Measurements from ENCODE around the gene COPS7A.

Gene COPS7A, protein sequence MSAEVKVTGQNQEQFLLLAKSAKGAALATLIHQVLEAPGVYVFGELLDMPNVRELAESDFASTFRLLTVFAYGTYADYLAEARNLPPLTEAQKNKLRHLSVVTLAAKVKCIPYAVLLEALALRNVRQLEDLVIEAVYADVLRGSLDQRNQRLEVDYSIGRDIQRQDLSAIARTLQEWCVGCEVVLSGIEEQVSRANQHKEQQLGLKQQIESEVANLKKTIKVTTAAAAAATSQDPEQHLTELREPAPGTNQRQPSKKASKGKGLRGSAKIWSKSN

DNA sequence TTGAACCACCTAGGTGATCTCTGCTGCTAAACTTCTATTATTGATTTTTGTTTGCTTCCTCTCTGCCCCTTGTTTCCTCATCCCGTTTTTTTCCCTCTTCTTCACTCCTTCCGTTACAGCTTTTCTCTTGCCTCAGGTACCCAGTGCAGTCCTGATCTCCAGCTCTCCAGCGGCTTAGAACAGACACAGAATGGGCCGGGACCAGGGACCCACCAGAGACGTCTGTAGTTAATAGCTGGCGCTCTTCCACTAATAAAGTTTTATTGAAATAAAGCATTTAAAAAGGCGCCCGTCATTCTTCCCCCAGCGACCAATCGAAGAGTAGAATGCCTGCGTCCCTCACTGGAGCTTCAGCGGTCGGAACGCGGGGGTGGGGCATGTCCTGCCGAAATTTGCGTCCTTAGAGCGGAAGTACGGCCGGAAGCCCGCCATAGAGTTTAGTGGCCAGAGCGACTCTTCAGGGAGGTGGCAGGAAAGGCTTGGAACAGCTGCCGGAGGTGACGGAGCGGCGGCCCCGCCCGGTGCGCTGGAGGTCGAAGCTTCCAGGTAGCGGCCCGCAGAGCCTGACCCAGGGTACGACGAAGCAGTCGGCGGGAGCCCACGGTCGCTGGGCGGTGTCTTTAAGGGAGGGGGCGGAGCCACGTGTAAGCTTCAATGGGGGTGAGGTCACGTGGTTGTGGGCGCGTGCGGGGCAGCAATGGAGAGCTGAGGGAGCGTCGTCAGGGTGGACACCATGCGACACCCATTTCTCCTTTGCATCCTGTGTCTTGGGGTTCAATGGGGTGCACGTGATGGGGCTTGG is at the start of gene COPS7A:
Gene COPS7A, plus strand, starts transcription at position 440 of the 802 bp plus-strand sequence. CDS start 611 bp downstream, outside the sequence.
- peak; percentile 99 for DNase-seq (ENCODE audit: low read depth)

DNA sequence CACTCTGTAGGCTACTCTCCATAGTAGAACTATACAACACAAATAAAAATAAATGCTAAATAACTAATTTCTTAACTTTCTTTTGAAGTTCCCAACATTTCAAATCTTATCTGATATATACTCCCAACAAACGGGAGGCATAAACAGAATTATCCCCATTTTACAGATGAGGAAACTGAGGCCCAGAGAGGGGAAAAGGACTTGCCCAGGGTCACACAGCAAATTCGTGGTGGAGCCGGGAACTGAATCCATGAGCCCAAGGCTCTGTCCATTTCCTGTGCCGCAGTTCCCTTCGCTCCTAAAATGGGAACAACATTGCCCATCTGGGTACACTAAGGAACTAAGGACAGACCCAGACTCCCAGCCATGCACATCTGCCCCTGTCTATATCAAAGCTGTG is 46.9 kb upstream of the COPS7A start:
- DNase-seq (ENCODE audit: low read depth) = no peak

DNA sequence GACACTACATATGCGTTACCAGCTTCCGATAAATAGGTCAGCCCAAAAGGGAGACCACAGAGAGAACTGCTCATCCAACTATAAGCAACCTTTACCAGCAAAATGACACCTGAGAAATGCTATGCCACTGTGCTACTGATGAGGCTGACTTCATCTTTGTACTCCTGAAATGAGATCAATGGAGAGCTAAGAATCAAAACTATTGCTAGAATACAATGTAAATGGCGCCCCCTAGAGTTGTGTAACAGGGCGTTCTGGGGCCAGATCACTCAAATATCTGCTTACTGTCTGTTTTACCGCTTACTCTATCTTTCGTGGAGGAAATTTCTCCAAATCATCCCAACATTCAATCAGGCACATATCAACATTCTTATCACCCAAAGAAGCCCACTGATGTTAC is 39.2 kb upstream of the COPS7A start:
- DNase-seq (ENCODE audit: low read depth) = peak; percentile 49

DNA sequence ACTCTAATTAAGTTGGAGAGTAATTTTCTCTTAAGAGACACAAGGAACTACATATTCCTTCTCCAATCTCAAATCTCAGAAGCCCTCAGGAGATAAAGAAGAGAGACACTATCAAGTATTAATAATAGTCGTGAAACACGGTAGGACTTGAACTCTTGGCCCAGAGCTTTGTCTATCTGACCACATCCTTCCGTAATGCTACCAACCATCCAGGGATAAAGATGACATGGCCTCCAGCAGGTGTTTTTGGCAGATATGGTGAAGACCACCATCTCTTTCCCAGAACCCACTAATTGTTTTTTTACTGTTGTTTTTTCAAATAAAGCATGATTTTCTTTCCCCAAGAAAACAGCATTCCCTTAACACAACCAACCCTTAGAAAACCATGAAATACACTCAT is 38.0 kb upstream of the COPS7A start:
- DNase-seq (ENCODE audit: low read depth) = no peak

DNA sequence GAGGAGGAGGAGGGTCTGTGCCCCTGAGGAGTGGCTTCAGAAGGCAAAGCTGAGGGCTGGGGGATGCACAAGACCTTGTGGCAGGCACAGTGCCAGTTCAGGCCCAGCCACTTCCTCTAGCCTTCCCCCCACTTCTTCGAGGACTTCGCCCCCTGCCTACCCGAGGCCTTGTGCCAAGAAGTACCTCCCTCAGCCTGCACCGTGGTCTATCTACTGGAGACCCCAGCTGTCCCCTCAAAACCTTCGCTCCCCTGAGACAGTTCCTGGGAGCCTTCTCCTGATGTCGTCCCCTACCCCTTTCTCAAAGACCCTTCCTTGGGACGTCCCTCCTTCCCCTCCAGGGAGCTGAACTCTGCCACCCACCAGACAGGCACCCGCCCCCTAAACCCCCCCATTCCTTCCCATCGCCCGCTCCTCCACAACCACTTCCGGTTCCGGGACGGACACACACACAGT is 35.3 kb upstream of the COPS7A start:
- DNase-seq (ENCODE audit: low read depth) = peak; percentile 35

DNA sequence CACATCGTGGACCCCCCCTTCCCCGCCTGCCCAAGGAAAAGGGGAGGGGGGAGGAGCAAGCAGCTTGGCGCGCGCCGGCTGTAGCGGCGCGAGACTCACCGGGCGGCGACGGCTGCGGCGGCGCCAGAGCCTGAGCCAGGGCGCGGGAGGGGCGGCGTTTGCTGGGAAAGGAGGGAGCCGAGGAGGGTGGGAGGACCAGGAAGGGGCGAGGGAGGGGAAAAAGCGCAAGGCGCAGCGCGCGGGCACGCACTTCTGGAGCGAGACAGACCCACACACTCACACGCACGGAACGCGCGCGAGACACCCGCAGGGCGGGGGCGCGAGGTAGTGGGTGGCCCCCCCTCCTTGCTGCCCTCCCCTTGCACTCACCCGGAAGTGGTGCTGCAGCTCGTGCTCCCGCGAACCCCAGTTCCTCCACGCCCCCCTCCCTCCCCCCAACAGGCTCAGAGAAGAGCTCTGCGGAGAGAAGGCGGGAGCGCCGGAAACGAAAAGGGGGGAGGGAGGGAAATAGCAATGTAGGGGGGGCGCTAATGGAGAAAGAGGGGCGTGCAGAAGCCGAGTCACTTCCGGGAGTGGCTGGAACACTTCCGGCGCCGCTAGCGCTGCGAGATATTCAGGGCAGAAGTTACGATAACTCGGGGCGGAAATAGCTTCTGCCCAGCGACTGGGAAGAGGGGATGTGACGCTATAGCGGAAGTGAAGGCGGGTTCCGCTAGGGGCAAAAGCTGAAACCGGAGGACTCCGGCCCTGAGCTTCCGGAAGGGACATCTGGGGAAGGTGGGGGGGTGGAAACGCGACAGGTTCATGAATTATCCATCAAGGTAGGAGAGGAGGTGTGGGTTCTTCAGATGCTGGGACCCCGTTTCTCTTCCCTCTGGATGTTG is 34.6 kb upstream of the COPS7A start, which contains the start of gene ZNF384:
Gene ZNF384, minus strand, starts transcription at position 377 of the 884 bp plus-strand sequence. CDS start 9,855 bp downstream, outside the sequence.
- DNase-seq (ENCODE audit: low read depth) = peak; percentile 100

DNA sequence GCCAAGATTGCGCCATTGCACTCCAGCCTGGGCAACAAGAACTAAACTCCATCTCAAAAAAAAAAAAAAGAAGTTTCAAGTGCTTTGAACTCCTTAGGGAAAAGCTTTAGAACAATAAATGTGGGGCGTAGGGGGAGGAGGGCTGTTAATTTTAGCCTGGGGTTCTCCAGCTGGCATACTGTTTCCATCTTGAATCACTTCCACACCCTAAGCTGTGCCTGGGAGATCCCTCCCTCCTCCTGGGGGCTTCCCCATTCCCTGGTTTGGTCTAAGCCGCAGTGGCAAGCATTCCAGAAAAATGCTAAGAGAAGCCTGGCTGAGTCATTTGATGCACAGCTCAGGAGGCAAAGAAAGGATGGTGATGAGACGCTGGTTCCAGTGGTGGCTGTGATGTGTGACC is 32.4 kb upstream of the COPS7A start:
- DNase-seq (ENCODE audit: low read depth) = peak; percentile 86

DNA sequence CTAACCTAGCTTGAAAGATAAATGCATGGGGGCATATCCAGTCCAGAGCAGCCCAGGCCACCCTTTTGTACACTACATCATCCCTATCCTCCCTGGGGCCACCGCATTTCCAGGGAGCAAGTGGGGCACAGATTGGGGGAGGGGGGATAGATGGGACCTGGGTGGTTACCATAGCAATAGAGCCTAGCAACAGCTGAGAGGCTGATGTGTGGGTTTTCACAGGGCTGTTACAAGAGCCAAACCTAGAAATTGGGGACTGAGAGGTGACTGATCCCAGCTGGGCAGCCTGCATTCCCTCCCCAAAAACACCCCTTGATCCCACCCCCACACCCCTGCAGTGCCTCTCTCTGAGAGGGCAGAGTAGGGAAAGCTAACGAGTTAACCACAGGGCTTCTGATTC is 31.0 kb upstream of the COPS7A start:
- DNase-seq (ENCODE audit: low read depth) = no peak

DNA sequence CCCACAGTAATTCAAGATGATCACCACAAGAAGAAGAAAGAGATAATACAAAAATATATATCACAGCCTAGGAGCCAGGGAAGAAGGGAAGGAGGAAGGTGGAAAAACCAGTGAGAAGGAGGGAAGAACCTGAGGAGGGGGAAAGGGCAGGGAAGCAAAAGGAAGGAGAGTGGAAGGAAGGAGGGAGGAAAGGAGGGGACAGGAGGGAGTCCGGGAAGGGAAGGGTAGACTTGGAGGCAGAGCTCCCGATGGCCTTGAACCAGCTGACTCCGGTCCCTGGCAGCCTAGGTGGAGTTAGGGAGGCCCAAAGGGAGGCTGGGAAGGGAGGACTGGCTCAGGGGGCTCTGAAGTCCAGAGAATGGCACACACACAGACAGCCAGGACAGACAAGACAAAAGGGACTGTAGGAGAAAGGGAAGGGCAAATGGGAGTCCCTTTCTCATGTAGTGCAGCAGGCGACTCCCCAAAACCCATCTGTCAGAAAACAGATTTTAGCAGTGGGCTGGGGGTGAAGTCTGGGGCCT is 30.0 kb upstream of the COPS7A start:
- DNase-seq (ENCODE audit: low read depth) = no peak

DNA sequence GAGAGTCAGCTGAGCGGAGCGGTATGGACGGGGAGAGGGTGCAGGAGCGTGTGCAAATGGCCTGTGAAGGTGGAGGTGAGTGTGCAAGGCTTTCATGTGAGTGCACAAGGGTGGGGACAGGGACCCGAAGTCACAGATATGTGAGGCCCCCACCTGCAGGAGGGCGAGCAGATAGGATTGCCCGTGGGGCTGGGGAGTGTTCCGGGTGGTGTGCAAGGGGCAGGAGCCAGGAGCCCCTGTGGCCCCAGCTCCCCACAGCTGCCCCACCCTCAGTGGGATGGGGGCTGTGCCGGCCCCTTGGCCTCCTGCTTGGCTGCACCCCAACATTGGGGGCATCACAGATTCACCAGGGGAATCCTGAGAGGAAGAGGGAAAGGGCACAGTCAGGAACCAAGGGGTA is 29.1 kb upstream of the COPS7A start:
- DNase-seq (ENCODE audit: low read depth) = no peak

DNA sequence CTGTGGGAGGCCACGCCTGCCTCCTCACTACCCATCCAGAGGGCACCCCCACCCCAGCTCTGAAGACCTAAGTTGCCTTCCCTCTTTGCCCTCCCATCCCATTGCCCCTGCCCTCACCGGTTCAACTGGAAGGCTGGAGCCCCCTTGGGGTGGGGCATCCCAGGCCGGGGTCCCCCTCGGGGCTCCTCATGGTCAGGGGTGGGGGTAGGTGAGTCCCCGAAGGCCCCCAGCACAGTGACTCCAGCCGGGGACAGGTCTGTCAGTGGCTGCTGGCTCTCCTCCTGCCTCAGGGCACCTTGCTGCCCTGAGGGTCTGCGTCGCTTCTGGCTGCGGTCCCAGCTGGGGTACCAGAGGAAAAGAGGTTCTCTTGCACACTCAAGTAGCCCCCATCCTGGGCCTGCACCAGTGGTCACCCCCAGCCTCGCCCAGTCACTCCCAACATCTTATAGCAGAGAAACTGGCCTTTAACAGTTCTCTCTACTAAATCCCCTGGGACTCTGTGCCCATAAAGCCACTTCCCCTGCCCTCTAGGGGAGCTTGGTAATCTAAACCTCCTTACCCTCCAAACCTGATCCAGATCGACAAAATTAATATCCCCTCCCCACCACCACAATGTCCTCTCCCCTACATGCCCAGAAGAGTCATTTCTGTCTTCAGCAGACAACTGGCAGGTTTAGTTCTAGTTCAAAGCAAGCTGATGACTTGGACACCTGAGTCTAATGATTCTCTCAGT is 28.4 kb upstream of the COPS7A start:
- DNase-seq (ENCODE audit: low read depth) = no peak

DNA sequence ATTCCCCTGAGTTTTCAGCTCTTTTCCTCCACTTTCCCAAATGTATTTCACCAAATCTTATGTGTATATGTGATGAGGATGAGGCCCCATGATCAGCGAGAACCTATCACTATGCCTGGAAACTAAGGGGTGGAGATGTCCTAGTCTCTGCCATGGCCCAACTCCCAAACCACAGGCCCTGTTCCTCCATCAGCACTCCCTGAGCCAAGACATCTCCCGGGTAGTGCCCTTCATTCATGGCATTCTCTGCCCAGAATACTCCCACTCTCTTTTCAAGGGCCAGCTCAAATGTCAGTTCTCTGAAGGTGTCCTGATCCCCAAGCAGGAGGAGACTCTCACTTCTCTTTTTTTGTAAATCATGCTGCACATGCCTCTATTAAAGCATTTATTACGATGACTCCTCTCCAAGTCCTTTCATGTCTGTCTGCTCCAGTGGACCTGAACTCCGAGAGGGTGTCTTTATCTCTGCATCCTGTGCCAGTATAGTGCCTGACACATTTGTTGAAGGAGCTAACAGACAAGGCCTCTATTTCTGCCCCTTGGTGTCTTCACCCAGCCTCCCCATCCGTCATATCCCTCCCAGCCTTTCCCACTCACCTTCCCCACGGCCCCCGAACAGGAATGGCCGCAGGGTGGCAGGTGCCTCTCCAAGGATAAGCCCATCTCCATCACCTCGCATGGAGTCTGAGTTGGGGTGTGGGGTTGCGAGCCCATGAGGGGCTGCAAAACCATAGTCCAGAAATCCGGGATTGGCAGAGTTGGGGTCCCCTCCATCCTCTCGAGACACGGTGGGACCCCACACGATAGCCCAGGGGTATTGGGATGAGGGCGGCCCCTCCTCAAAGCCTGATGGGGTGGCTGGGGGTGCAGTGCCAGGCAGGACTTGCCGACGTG is 26.9 kb upstream of the COPS7A start:
- no peak for DNase-seq (ENCODE audit: low read depth)

DNA sequence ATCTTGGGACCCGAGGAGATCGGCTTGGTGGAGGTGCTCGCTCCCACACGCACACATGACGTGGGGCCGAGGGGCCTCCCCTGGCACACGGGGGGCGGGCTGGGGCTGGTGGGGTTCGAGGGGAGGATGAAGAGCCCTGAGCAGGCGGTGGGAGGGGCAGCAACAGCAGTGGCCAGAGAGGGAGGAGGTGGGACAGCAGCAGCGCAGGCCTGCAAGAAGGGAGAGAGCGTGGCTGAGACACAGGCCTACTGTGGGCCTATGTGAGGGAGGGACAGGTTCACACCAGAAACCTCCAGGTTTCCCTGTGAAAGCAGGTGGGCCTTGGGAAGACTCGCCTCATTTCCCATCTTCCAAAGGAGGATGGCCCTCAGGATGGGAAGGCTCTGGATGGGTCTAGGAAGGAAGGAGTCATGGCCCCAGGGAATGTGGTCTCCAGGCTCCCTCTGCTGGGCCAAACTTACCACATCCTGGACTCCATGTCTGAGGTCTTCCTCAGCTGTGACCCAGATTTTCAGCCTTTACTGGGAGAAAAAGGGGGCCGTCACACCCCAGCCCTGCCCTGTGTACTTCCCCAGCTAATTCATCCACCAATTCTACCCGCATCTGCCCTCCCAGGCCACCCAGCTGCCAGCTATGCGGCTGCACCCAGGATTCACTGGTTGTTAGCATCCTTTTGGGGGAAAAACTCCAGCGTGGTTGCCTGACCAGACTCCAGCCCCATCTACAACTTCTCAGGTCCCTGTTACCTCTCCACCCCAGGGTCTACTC is 26.1 kb upstream of the COPS7A start:
- DNase-seq (ENCODE audit: low read depth) = peak; percentile 80

DNA sequence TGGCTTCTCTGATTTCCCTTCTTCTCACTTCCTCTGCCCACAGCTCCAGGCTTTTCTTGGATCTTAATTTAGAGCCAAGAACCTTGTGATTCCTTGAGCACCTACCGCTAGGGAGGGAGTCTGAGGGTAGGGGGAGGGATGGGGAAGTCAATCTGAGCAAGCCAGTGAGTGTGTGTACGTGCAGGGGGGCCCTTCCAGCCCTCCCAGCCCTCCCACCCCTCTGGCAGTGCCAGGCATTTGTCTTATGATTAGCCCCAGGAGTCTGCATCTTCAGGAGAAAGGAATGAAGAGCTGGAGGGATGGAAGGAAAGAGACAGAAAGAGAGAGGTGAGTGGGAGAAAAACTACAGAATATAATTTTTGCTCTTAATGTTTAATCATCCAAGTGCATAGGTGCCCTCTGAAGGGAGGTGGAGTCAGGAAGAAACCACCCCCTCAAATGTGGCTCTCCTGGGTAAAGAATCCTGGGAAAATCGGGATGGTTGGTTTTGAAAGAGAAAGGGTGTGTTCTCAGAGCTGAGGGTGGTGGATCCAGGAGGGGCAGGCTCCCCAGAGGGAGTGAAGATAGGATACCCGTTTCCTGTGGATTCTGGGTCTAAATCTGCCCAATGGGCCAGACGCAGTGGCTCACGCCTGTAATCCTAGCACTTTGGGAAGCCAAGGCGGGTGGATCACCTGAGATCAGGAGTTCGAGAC is 25.3 kb upstream of the COPS7A start:
- DNase-seq (ENCODE audit: low read depth) = no peak

DNA sequence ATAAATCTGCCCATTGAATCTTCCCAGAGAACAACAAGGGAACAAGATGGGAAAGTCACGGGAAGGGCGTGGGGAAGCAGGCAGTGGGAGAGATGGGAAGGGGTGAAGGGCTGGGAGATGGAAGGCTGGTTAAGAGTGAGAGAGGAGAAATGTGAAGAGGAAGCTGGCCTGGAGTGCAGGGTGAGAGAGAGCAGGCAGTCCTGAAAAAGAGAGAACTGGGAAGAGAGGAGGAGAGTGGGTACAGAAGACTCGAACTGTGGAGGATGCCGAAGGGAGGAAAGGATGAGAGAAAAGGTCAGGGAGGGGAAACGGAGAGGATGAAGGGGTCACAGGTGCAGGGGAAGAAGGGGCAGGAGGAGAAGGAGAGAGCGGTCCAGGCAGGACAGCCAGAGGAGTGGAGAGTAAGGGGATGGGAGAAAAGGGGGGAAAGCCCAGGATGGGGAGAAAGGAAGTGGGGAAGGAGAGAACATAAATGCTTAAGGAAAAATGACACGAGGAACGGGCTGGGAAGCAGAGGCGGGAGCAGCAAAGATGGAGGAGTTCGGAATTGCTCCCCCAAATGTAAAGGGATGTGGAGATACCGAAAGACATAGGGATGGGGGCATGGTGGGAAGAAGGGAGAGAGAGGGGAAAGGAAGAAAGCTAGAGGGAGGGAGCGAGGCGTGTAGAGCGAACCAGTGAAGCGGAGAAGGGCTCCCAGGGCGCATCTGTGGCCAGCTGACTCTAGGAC is 24.4 kb upstream of the COPS7A start:
- no peak for DNase-seq (ENCODE audit: low read depth)

DNA sequence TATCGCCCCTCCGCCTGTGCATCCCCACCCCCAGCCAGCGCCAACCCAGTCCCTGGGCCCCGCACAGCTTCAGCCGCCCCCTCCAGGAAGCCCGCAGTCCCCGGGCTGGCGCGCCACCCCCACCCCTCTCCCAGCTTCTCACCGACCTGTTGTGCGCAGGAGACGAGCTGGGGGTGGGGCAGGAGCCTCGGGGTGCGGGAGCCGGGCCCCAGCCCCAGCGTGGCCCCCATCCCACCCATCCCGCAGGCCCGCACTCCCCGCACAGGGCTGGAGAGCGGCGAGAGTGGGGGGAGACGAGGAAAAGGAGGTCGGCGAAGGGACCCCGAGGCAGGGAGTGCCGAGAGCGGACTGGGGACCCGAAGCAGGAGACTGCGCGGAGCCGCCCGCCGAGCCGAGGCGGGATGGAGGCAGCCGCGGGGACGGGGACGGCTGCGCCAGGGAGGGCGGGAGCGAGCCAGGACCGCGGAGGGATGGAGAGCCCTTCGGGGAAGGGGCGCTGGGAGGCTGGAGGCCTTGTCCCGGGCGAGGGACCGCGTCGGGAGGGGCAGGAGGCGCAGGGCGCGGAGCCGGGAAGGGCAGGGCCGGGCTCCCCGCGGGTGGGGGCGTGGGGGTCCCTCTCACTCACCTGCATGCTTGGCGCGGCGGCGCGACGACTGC is 23.7 kb upstream of the COPS7A start:
- DNase-seq (ENCODE audit: low read depth) = peak; percentile 13

DNA sequence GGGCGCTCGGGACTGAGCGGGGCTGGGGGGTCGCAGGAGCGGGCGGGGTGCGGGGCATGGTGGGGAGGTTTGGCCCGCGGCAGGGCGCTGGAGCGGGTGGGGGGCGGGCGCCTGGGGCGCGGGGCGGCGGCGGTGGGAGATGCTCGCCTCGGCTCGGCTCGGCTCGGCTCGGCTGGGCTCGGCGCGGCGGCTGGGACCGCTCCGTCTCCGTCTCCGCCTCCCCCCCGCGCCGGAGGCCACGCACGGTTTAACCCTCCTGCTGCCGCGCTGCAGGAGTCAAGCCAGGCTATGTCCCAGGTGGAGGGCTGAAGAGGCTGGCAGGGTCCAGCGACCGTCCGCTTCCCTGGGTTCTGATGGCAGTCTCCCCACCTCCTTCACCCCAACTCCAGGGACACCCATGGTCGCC is 23.2 kb upstream of the COPS7A start, which contains the start of gene PIANP:
Gene PIANP, minus strand, starts transcription at position 170 of the 406 bp plus-strand sequence. CDS start 2,754 bp downstream, outside the sequence.
- DNase-seq (ENCODE audit: low read depth) = peak; percentile 50
